Lower leg skin (tissue), 4 donors: ENCODE measurements around the gene STK38. TPM values are rescaled to one million over a fixed set of nuclear protein-coding genes. Genes with fewer than 3 reads are reported as not detected.
"Not testable (repeated sequence)": the region's sequence is repeated elsewhere in the genome, so short reads cannot be mapped to it uniquely, and the experiment has no call there.

Source experiments
- DNase-seq, 2 donors: peaks; one replicate each; pipeline ENCODE4 v3.0.0-alpha.2; 2019; ENCODE audit warnings: low spot score in 2 of 2
- H3K4me3 ChIP-seq: fragments of 200-600 bp; sonication (generic); 2 replicates; pipeline ENCODE4 v1.5.1; 2017; ENCODE audit warnings: mild to moderate bottlenecking, low read depth; ENCODE audit not compliant: poor library complexity, severe bottlenecking
- POLR2A ChIP-seq, 2 donors: fragments of 450-650 bp; IDR thresholded peaks; one replicate each; pipeline ENCODE4 v1.6.1; 2016 to 2017; ENCODE audit warnings: antibody characterized with exemption in 2 of 2, mild to moderate bottlenecking in 1 of 2, moderate library complexity in 1 of 2
- WGBS, 2 donors: methylation state at CpG; one replicate each; pipeline ENCODE4 v1.1.5; 2018; 5-methylcytosine and 5-hydroxymethylcytosine counted together
- intact Hi-C: fragments of 100-400 bp; cut with DNase I; formaldehyde crosslinking; loops from one replicate; pipeline ENCODE4 v1.15.0; 2023; ENCODE audit warnings: low total_unique reads
- total RNA-seq, 4 donors: library from RNA; depleted of rRNA; stranded (reverse); fragments of >200 nt; gene quantifications; one replicate each; pipeline ENCODE4 v1.1.0, GENCODE V29; 2016
- TF ChIP-seq, protein P1 (sequence below), 3 donors: fragments of 450-650 bp; IDR thresholded peaks; one replicate each; pipeline ENCODE4 v1.5.1; 2016; ENCODE audit warnings: antibody characterized with exemption in 3 of 3, mild to moderate bottlenecking in 3 of 3, moderate library complexity in 2 of 3

The STK38 gene
- total RNA-seq, 4 donors from 2014 or later = 27.1 to 37.4 (median 30.6) TPM

DNA sequence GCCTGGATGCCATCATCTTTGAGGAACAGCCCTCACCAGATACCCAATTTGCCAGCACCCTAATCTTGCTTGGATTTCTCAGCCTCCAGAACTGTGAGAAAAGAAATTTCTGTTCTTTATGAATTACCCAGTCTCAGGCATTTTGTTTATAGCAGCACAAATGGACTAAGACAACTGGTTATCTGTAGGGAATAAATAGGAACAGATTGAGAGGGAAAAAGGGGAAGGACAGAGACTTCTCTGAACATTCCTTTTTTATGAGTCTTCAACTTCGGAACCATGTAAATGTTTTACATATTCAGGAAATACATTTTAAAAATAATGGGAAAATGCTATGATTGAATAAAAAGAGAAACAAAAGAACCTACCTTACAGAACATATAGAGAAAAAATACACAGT lies 83.6 kb downstream of the STK38 start:
- no peak for TF ChIP-seq POLR2A (IDR thresholded peaks at IDR 0.05)
- TF ChIP-seq, protein P1, sequence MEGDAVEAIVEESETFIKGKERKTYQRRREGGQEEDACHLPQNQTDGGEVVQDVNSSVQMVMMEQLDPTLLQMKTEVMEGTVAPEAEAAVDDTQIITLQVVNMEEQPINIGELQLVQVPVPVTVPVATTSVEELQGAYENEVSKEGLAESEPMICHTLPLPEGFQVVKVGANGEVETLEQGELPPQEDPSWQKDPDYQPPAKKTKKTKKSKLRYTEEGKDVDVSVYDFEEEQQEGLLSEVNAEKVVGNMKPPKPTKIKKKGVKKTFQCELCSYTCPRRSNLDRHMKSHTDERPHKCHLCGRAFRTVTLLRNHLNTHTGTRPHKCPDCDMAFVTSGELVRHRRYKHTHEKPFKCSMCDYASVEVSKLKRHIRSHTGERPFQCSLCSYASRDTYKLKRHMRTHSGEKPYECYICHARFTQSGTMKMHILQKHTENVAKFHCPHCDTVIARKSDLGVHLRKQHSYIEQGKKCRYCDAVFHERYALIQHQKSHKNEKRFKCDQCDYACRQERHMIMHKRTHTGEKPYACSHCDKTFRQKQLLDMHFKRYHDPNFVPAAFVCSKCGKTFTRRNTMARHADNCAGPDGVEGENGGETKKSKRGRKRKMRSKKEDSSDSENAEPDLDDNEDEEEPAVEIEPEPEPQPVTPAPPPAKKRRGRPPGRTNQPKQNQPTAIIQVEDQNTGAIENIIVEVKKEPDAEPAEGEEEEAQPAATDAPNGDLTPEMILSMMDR (IDR thresholded peaks at IDR 0.05) = no peak
- H3K4me3 ChIP-seq = no peak overlapping the region
- 43 to 46% methylated on average over 1 of the region's 1 CpG for WGBS, 2 donors
- no peak for DNase-seq
- intact Hi-C loops = no loop called here

DNA sequence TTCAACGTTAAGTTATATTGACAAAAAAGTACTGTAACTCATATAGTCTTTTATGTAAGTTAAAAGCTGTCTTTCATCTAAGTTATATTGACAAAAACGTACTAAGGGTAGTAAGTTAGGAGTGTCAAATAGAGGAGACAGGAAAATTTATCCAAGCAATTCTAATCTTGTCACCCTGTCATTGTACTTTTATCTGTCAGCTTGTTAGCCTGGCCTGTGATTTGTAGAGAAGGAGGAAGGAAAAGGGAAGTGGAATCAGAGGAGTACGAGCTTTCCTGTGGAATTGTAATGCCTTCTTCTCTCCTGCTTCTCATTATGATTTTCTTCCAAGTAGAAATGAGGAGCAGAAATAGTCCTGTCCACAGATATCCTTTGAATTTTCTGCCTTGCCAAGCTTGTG lies 85.6 kb downstream of the STK38 start:
- TF ChIP-seq, protein P1 (IDR thresholded peaks at IDR 0.05) = no peak
- no peak for TF ChIP-seq POLR2A (IDR thresholded peaks at IDR 0.05)
- DNase-seq = no peak
- intact Hi-C loops = no loop called here
- no peak overlapping the region for H3K4me3 ChIP-seq
- 63 to 65% methylated on average over 3 of the region's 3 CpGs for WGBS, 2 donors

DNA sequence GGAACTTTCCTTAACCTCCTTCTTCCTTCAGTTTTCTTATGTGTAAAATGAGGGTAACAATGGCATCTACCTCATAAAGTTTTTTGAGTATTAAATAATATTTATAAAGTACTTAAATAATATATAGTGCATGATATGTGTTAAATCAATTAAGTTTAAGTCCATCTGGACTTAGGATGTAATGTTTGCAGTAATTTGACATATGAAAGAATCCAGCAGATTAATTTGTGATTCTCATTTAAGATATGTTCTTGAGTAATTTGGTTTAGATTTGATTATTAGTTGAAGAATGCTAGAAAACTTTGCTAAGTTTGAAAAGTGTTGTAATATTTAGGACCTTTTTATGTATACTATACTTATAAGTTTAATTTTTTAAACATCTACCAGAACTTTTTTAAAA lies 86.4 kb downstream of the STK38 start:
- no peak for DNase-seq
- no peak for TF ChIP-seq POLR2A (IDR thresholded peaks at IDR 0.05)
- TF ChIP-seq, protein P1 (IDR thresholded peaks at IDR 0.05) = no peak
- H3K4me3 ChIP-seq = no peak overlapping the region
- intact Hi-C loops = no loop called here

DNA sequence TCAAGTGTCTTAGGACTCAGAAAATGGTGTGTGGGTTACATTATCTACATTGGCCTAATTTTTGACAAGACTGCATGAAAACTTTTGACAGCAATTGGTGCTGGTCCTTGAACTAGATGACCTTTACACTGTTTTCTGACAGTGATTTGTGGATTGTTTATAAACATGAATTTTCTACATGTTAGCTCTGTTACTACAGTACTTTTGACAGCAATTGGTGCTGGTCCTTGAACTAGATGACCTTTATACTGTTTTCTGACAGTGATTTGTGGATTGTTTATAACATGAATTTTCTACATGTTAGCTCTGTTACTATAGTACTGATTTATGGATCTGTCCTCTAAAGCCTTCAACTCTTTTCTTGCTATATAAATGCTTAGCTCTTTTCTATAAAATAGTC lies 87.8 kb downstream of the STK38 start:
- H3K4me3 ChIP-seq = no peak overlapping the region
- TF ChIP-seq, protein P1 (IDR thresholded peaks at IDR 0.05) = no peak
- TF ChIP-seq POLR2A (IDR thresholded peaks at IDR 0.05) = no peak
- no peak for DNase-seq
- intact Hi-C loops = no loop called here

DNA sequence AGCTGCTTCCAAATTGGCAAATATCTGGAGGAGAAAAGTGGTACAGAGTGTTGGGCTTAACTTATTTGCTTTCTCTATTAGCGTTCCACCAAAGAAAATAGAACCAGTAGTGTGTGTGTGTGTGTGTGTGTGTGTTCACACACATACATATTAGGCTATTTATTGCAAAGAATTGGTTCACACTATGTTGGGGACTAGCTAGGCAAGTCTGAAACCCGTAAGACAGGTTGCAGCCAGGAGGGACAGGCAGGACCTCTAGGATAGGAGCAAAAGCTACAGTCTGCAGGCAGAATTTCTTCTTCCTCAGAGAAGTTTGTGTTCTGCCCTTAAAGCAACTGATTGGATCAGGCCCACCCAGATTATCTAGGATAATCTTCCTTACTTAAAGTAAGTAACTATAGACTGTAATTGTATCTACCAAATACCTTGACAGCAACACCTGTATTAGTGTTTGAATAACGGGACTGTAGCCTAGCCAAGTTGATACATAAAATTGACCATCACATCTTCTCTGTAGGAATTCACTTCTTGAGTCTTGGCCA lies 91.7 kb downstream of the STK38 start:
- DNase-seq = no peak
- no peak overlapping the region for H3K4me3 ChIP-seq
- WGBS, 2 donors = 65 to 70% methylated on average over 3 of the region's 3 CpGs
- TF ChIP-seq, protein P1 (IDR thresholded peaks at IDR 0.05) = no peak
- TF ChIP-seq POLR2A (IDR thresholded peaks at IDR 0.05) = no peak
- intact Hi-C loops = no loop called here

DNA sequence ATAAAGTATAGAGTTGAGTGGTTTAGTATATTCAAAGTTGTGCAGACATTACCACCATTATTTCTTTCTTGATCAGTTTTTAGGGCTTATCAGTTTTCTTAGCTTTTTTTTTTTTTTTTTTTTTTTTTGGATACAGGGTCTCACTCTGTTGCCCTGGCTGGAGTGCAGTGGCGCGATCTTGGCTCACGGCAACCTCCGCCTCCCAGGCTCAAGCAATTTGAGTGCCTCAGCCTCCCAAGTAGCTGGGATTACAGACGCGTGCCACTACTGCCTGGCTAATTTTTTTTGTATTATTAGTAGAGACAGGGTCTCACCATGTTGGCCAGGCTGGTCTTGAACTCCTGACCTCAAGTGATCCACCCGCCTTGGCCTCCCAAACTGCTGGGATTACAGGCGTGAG lies 94.4 kb downstream of the STK38 start:
- intact Hi-C loops, H3K4me3 ChIP-seq, DNase-seq: not testable (repeated sequence)
- WGBS, 2 donors = 97 to 99% methylated on average over 8 of the region's 8 CpGs

DNA sequence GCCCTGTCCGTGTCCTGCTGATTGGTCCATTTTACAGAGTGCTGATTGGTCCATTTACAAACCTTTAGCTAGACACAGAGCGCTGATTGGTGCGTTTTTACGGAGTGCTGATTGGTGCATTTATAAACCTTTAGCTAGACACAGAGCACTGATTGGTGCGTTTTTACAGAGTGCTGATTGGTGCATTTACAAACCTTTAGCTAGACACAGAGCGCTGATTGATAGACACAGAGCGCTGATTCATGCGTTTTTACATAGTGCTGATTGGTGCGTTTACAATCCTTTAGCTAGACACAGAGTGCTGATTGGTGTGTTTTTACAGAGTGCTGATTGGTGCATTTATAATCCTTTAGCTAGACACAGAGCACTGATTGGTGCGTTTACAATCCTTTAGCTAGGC lies 98.1 kb downstream of the STK38 start:
- DNase-seq, H3K4me3 ChIP-seq: not testable (repeated sequence)
- intact Hi-C loops = loop anchor here (10.0 kb wide), 2 partner anchors 96 to 146 kb away; partner anchors contain the start of genes SRSF3 and STK38
- WGBS, 2 donors = 97 to 98% methylated on average over 10 of the region's 10 CpGs
